ENCODE results near the gene SMYD3.

Gene SMYD3

DNA sequence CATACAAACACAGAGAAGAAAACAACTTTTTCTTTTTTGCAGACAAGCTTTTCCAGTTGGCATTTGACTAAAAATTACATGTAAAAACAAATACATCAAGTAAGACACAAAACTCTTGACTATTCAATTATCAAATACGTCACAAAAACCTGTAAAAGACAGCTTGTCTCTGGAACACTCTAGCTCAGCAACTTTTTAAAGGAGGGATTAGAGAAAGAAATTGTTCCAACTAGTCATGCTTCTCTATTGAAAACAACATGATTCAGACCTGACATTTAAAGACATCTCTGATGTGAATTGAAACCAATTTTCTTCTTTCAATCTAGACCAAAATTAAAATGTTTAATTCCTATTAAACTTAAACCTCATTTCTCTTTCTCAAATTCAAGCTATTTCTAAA is 30.3 kb downstream of the SMYD3 start:
- H3K9me3 ChIP-seq (ENCODE audit: control insufficient read depth, insufficient read depth, low read length) = no peaks in the 10 kb centered on the region
- no peak for TF ChIP-seq EZH2phosphoT487 (IDR thresholded peaks at IDR 0.05; ENCODE audit: borderline replicate concordance, low read length)
- TF ChIP-seq, protein P1, sequence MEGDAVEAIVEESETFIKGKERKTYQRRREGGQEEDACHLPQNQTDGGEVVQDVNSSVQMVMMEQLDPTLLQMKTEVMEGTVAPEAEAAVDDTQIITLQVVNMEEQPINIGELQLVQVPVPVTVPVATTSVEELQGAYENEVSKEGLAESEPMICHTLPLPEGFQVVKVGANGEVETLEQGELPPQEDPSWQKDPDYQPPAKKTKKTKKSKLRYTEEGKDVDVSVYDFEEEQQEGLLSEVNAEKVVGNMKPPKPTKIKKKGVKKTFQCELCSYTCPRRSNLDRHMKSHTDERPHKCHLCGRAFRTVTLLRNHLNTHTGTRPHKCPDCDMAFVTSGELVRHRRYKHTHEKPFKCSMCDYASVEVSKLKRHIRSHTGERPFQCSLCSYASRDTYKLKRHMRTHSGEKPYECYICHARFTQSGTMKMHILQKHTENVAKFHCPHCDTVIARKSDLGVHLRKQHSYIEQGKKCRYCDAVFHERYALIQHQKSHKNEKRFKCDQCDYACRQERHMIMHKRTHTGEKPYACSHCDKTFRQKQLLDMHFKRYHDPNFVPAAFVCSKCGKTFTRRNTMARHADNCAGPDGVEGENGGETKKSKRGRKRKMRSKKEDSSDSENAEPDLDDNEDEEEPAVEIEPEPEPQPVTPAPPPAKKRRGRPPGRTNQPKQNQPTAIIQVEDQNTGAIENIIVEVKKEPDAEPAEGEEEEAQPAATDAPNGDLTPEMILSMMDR (IDR thresholded peaks at IDR 0.05; ENCODE audit: low read depth, low read length, poor library complexity, severe bottlenecking) = no peak
- peaks cover 38% of the 10 kb centered on the region for H3K79me2 ChIP-seq (ENCODE audit: control insufficient read depth, low read length)
- H3K27ac ChIP-seq (ENCODE audit: low read depth, low read length) = no peak overlapping the region
- peaks cover 17% of the 10 kb centered on the region for H3K4me1 ChIP-seq (ENCODE audit: control insufficient read depth, low read length)
- H3K36me3 ChIP-seq (ENCODE audit: control insufficient read depth, low read length) = no peaks in the 10 kb centered on the region
- no peaks in the 10 kb centered on the region for H3F3A ChIP-seq (ENCODE audit: control insufficient read depth, insufficient read depth)
- H3K27me3 ChIP-seq (ENCODE audit: control insufficient read depth, low read length) = no peaks in the 10 kb centered on the region
- H4K20me1 ChIP-seq (ENCODE audit: control insufficient read depth, insufficient read depth, low read depth, low read length) = no peaks in the 10 kb centered on the region
- H3K4me3 ChIP-seq (ENCODE audit: low read length) = no peak overlapping the region
- H3K9me2 ChIP-seq (replicated peaks; ENCODE audit: control insufficient read depth, low read length) = no peaks in the 10 kb centered on the region
- H3K4me2 ChIP-seq (ENCODE audit: low read length) = no peak overlapping the region

DNA sequence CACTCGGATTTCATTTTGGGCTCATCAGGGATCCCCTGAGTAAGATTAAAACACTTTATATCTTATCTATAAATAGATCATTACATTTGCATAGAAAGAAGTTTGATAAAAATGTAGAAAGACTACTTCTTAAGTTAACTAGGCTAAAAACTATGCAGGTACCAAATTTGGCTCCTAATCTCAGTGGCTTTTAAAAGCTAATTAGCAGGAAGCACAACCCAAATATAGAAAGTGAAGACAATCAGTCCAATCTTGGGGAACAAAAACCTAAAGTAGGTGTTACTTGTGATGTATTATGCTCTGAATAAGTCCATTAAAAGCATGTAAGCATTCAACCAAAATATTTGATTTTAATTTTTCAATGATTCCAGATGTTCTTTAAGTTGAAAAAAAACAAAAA is 35.4 kb downstream of the SMYD3 start:
- peak overlapping the region; percentile 30 for H3K4me2 ChIP-seq (ENCODE audit: low read length)
- no peaks in the 10 kb centered on the region for H3K9me2 ChIP-seq (replicated peaks; ENCODE audit: control insufficient read depth, low read length)
- peaks cover 23% of the 10 kb centered on the region for H3K4me1 ChIP-seq (ENCODE audit: control insufficient read depth, low read length)
- TF ChIP-seq, protein P1 (IDR thresholded peaks at IDR 0.05; ENCODE audit: low read depth, low read length, poor library complexity, severe bottlenecking) = no peak
- TF ChIP-seq EZH2phosphoT487 (IDR thresholded peaks at IDR 0.05; ENCODE audit: borderline replicate concordance, low read length) = no peak
- H3K4me3 ChIP-seq (ENCODE audit: low read length) = peak overlapping the region; percentile 0; the same call in 1 of the 2 replicates
- no peaks in the 10 kb centered on the region for H3K27me3 ChIP-seq (ENCODE audit: control insufficient read depth, low read length)
- no peaks in the 10 kb centered on the region for H3F3A ChIP-seq (ENCODE audit: control insufficient read depth, insufficient read depth)
- H4K20me1 ChIP-seq (ENCODE audit: control insufficient read depth, insufficient read depth, low read depth, low read length) = no peaks in the 10 kb centered on the region
- H3K36me3 ChIP-seq (ENCODE audit: control insufficient read depth, low read length) = no peaks in the 10 kb centered on the region
- H3K27ac ChIP-seq (ENCODE audit: low read depth, low read length) = no peak overlapping the region
- peaks cover 29% of the 10 kb centered on the region for H3K79me2 ChIP-seq (ENCODE audit: control insufficient read depth, low read length)
- no peaks in the 10 kb centered on the region for H3K9me3 ChIP-seq (ENCODE audit: control insufficient read depth, insufficient read depth, low read length)

DNA sequence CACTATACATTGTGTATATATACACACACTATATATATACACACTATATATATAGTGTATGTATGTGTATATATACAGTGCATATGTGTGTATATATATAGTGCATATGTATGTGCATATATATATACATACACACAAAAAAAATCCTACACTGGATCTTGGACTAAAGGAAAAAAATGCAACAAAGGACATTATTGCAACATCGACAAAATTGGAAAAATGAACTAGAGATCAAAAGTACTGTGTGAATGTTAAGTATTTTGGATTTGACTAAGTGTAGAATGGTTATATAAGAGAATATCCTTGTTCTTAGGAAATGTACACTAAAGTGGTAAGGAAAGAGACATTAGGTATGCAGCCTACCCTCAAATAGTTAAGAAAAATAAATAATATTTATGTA is 36.5 kb downstream of the SMYD3 start:
- no peaks in the 10 kb centered on the region for H3F3A ChIP-seq (ENCODE audit: control insufficient read depth, insufficient read depth)
- TF ChIP-seq EZH2phosphoT487 (IDR thresholded peaks at IDR 0.05; ENCODE audit: borderline replicate concordance, low read length) = no peak
- TF ChIP-seq, protein P1 (IDR thresholded peaks at IDR 0.05; ENCODE audit: low read depth, low read length, poor library complexity, severe bottlenecking) = no peak
- no peaks in the 10 kb centered on the region for H4K20me1 ChIP-seq (ENCODE audit: control insufficient read depth, insufficient read depth, low read depth, low read length)
- H3K9me2 ChIP-seq (replicated peaks; ENCODE audit: control insufficient read depth, low read length) = no peaks in the 10 kb centered on the region
- no peaks in the 10 kb centered on the region for H3K36me3 ChIP-seq (ENCODE audit: control insufficient read depth, low read length)
- H3K4me3 ChIP-seq (ENCODE audit: low read length) = no peak overlapping the region
- peaks cover 23% of the 10 kb centered on the region for H3K4me1 ChIP-seq (ENCODE audit: control insufficient read depth, low read length)
- H3K27me3 ChIP-seq (ENCODE audit: control insufficient read depth, low read length) = no peaks in the 10 kb centered on the region
- no peak overlapping the region for H3K4me2 ChIP-seq (ENCODE audit: low read length)
- H3K27ac ChIP-seq (ENCODE audit: low read depth, low read length) = no peak overlapping the region
- peaks cover 21% of the 10 kb centered on the region for H3K79me2 ChIP-seq (ENCODE audit: control insufficient read depth, low read length)
- H3K9me3 ChIP-seq (ENCODE audit: control insufficient read depth, insufficient read depth, low read length) = no peaks in the 10 kb centered on the region

Measured in DOHH2 (cell line).